Stimulated activated CD8-positive, alpha-beta memory T cell treated with anti-CD3 and anti-CD28 coated beads, Interleukin-12 subunit alpha, Interleukin-12 subunit beta, amount 100 ng/mL, for 4 hours (primary cell): ENCODE data around the gene C11orf52.
"Not testable (repeated sequence)": the region's sequence is repeated elsewhere in the genome, so short reads cannot be mapped to it uniquely, and the experiment has no call there.

ENCODE experiments used
- DNase-seq: peaks from one replicate; pipeline ENCODE4 v3.0.0-alpha.2; 2020; ENCODE audit warnings: low read depth

The C11orf52 gene, protein sequence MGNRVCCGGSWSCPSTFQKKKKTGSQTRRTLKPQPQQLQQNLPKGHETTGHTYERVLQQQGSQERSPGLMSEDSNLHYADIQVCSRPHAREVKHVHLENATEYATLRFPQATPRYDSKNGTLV

DNA sequence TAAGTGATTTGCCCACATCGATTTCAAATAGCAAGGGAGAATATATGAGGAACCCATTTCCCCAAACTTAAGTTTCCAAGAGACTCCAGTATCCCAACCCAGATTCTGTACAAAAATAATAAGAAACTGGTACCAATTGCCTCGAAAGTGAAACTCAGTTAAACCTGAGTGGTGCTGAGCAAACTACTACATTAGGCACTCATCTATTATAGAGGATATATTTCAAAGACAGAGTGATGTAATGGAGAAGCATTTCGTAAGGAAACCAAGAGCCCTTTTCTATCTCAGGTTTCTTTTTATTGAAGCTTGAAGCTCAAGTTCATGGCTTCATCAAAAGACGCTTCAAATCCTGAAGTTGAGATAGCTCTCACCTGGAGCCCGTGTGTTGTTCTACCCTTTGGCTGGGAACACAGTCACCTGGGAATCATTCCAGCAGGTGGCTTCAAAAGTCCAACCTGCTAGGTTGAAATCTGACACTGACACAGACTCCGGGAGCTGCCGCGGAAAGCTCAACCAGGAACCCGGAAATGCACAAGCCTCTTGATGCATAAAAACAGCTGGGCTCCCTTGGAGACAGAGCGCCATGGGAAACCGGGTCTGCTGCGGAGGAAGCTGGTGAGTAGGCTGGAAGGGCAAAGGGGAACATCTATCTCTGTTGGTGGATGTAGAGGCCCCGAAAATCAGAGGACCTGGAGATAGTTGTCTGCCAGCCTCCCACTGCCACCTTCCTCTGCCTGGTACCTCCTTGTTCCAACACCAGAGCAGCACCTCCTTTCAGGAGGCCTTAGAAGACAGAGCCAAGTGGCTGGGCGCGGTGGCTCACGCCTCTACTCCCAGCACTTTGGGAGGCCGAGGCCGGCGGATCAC lies at the start of gene C11orf52:
Gene C11orf52 (plus strand): TSS at position 524 of the 867 bp plus-strand sequence. CDS start 60 bp downstream, at position 584.
- DNase-seq = no peak

DNA sequence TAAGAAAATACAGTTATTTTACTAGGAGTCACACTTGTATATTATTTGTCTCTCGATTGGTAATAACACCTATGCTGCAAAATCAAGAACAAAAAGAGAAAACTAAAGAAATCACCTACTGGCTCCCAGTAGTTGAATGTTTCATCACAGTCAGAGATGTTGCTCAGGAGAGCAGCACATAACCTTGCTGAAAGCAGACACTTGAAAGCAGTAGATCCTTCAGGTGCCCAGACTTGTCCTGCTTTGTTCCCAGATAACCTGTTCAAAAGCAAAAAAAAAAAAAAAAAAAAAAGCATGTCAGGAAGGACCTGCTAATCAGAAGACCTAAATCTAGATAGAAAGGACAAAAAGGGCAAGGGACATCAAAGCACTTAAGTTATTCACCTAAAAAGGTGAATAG lies 48.6 kb upstream of the C11orf52 start:
- DNase-seq = no peak

DNA sequence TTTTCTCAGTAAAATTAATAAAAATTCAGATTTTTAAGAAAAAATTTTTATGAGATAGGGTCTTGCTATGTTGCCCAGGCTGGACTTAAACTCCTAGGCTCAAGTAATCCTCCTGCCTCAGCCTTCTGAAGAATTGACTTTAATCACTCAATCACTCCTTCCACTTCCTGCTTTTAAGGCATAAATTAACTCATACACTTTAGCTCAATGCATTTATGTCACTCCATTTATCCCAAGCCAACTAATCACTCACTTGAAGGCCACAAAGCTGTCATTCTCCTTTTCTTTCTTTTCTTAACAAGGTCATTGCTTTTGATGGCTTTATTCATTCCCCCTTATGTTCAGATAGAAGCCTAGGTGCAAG lies 48.2 kb upstream of the C11orf52 start:
- no peak for DNase-seq

- peak; percentile 75 for DNase-seq
Observed at GRCh38 chr11:111870886-111871692, 47.6 kb upstream of the C11orf52 start, which contains the start of gene ALG9. ALG9 (minus strand) TSS chr11:111871581; CDS start chr11:111871482, 99 bp downstream.

GRCh38 chr11:111871693-111872161 lies 47.0 kb upstream of the C11orf52 start:
- DNase-seq = no peak

DNA sequence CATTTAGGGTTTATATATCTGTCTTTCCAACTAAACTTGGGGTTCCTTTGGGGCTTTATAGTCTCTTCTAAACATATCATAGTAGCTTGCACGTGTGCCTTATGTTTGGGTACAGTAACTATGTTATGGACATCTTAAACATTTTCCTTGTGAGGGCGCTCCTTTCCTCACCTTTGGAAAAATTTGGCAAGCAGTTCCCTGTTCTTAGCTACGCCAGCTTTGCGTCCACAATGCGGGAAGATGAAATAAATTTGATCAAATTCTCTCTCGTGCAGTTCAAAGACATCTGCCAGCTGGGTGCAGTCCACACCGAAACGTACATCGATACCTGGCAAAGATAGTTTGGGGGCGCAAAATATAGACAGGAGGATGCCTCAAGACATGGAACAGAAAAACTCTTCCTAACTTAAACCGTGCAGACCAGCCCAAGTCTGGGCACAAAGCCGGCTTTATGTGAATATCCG lies 40.3 kb upstream of the C11orf52 start:
- DNase-seq = no peak

GRCh38 chr11:111878849-111879636 lies 39.7 kb upstream of the C11orf52 start, which contains the start of the genes CFAP68 and FDXACB1:
CFAP68 (plus strand) TSS chr11:111879541; CDS start chr11:111879561, 20 bp downstream.
FDXACB1 (minus strand) TSS chr11:111879165; CDS start chr11:111879132, 33 bp downstream.
- DNase-seq = peak; percentile 88

- DNase-seq = no peak
Observed at GRCh38 chr11:111879637-111879960, 39.1 kb upstream of the C11orf52 start.

GRCh38 chr11:111882202-111882601 lies 36.5 kb upstream of the C11orf52 start:
- DNase-seq = no peak

GRCh38 chr11:111885053-111885452 lies 33.7 kb upstream of the C11orf52 start:
- DNase-seq = not testable (repeated sequence)

- DNase-seq = no peak
Observed at GRCh38 chr11:111886032-111886431, 32.7 kb upstream of the C11orf52 start.

GRCh38 chr11:111886844-111887243 lies 31.9 kb upstream of the C11orf52 start:
- no peak for DNase-seq

DNA sequence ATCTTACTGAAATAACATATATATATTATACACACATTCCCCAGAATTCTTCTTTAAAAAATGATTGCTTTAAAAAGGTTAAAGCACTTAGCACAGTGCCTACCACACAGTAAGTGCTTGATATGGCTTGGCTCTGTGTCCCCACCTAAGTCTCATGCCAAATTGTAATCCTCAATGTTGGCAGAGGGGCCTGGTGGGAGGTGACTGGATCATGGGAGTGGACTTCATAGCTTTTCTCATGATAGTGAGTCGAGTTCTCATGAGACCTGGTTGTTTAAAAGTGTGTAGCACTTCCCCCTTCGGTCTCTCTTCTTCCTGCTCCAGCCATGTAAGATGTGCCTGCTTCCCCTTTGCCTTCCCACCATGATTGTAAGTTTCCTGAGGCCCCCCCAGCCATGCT lies 13.3 kb upstream of the C11orf52 start:
- no peak for DNase-seq

- DNase-seq = no peak
Observed at GRCh38 chr11:111906680-111907079, 12.0 kb upstream of the C11orf52 start.

DNA sequence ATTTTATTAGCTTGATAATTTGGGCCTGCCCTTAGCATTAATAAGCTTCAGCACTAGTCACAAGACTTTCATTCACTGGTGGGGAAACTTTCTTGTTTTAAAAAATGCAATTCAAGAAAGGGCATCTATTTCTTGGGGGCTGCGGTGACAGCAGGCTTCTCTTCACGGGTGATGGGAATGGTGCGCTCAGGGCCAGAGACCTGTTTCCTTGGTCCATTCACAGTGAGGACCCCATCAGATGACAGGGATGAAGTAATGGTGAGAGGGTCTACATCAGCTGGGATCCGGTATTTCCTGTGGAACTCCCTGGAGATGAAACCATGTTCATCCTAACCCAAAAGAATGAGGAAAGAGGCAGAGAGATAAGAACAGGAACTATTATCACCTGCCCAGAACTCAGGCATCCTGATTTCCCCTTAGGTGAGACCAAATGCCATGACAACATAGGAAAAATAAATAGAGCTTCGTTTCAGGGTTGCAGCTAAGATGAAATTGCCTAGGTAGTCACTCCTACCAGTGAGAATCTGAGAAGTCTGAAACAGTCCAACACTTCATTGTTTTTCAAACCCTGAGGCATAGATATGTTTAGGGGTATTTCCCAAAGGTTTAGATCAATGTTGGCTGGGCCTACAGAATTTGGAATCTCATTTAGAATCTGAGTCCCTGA lies 9.9 kb upstream of the C11orf52 start:
- DNase-seq = no peak

DNA sequence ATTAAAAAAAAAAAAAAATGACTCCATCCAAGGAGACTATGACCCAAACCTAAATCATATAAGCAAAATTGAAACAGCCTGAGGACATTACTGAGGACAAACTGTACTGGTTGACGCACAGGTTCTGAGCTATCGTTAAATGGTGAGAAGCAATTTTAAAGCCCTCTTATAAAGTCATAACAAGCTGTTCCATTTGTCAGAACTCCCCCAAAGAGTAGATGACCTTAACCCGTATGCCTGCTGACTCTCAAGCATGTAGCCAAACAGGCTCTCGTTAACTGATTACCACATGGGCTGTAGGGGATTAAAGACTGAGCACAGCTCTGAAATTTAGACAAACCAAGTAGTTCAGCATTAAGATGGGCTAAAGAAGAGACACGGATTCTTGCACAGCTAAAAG lies 9.3 kb upstream of the C11orf52 start:
- no peak for DNase-seq

- DNase-seq = no peak
Observed at GRCh38 chr11:111910676-111911562, 7.8 kb upstream of the C11orf52 start.

- DNase-seq = no peak
Observed at GRCh38 chr11:111911563-111912401, 6.9 kb upstream of the C11orf52 start, which contains the start of gene CRYAB. CRYAB (minus strand) TSS chr11:111911770; CDS start chr11:111911724, 46 bp downstream.

- DNase-seq = no peak
Observed at GRCh38 chr11:111912535-111912934, 6.2 kb upstream of the C11orf52 start, which contains the start of gene HSPB2. HSPB2 (plus strand) TSS chr11:111912734; CDS start chr11:111912830, 96 bp downstream.
